Measurements from ENCODE around the gene COL5A1. TPM values are rescaled to one million over a fixed set of nuclear protein-coding genes. Genes with fewer than 3 reads are reported as not detected.

Gene COL5A1
- total RNA-seq, 2 donors from 2014 or later = 127 to 129 TPM

DNA sequence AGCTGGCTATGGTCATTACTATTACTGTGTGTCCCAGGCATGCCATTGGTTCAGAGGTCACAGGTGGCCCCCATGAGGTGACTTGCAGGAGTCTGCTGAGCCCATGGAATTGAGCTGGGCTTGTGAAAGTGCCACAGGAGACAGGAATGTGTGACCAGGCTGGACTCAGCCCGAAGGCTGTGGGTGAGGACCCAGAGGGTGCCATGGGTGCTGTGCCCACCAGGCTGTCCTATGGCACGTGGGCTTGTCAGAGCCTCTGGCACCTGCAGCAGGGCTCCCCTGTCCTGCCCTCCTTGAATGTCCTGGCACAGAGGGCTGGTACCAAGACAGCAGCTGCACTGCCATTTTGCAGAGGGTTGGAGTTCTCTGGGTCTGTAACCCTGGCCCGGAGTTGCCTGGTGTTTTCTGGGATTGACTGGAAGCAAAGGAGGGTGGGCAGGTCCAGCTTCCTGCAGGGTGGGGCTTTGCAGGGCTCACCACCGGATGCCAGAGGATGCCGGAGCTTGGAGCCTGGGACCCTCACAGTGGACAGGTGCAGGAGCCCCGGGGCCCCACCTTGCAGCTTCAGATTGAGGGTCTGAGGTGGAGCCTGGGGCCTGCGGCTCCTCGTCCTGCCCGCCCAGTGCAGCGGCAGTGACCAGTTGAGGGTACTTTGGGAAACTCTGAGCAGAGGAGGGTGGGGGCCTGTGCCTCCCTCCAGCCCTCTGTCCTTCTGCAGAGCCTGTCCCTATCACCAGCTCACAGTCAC is 14.2 kb downstream of the COL5A1 start:
- no peak for ATAC-seq (ENCODE audit: insufficient number of reproducible peaks, low FRiP score, low read depth)
- H3K27ac ChIP-seq = no peak overlapping the region
- H3K4me1 ChIP-seq (ENCODE audit: control insufficient read depth in 1 of 2, low read depth in 2 of 2) = peaks cover 35 to 79% of the 10 kb centered on the region in 2 donors

DNA sequence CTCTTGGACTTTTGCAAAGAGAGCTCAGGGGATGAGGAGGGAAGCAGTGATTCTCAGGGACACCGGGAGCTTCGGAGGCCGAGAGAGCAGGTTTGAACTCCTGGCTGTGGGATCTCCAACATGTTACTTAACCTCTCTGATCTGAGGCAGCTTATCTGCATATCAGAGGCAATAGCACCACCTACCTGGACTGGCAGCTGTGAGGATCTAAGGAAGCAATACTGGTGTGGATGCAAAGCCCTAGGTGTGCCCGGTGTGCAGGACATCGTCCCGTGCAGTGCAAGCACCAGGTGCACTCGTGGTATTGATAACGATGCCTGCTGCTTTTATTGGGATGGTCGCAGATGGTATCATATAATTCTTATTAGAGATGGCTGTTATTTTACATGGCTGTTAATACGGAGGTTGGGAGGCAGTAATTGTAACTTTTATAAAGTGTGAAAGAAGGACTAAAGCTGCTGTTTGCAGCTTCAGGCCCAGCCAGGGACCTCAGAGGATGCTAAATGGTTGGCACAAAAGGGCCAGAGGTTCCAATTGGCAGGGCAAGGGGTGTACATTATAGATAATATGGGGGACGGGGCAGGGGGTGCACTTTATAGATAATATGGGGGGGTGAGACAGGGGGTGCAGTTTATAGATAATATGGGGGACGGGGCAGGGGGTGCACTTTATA is 14.9 kb downstream of the COL5A1 start:
- no peaks in the 10 kb centered on the region for H3K27me3 ChIP-seq (replicated peaks; ENCODE audit: insufficient read depth)
- H3K4me1 ChIP-seq (ENCODE audit: control insufficient read depth in 1 of 2, low read depth in 2 of 2) = peaks cover 42 to 79% of the 10 kb centered on the region in 2 donors
- no peaks in the 10 kb centered on the region for H3K9me3 ChIP-seq
- no peak for ATAC-seq (ENCODE audit: insufficient number of reproducible peaks, low FRiP score, low read depth)
- H3K36me3 ChIP-seq = no peaks in the 10 kb centered on the region
- H3K4me3 ChIP-seq = no peak overlapping the region
- no peak for DNase-seq (ENCODE audit: low spot score)
- no peak overlapping the region for H3K27ac ChIP-seq
- no peak for TF ChIP-seq CTCF (IDR thresholded peaks at IDR 0.05)

More for the DNA sequence above, 14.2 kb downstream of the COL5A1 start:
- no peak for TF ChIP-seq CTCF (IDR thresholded peaks at IDR 0.05)
- DNase-seq (ENCODE audit: low spot score) = no peak
- no peaks in the 10 kb centered on the region for H3K27me3 ChIP-seq (replicated peaks; ENCODE audit: insufficient read depth)
- no peak overlapping the region for H3K4me3 ChIP-seq
- no peaks in the 10 kb centered on the region for H3K36me3 ChIP-seq
- H3K9me3 ChIP-seq = no peaks in the 10 kb centered on the region

DNA sequence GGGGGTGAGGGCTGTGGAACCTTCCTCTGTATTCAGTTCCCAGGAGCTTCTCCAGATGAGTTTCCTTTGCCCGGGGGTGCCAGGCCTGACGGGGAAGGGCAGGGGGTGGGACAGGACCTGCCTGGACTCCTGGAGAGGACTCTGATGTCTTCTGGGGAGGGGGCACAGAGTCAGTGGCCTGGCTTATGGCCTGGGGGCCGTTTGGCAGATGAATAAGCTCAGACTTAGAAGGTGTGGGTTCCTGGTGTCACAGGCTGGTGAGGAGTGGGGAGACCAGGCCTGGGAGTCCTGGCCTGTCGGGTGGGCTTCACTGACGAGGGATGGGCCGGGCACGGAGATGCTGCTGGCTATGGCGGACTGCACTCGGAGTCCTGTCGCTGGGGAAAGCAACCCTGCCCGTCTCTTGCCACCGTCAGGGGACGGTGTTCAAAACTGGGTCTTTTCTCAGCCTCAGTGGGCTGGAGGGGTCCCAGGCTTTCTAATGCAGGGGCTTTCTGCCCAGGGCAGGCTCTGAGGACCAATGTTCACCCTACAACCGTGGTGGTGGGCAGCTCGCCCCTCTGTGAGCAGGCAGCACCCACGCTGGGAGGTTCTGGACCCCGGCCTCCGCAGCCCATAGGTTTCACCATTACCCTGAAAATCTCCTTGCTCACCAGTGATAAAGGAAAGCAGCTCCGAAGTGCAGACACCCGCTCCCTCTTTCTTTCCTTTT is 16.2 kb downstream of the COL5A1 start:
- Histone ChIP-seq H3K9me3 (no peaks in the 10 kb centered on the region), H3K4me3 (no peak overlapping the region), H3K4me1 (ENCODE audit: control insufficient read depth in 1 of 2, low read depth in 2 of 2) (peaks cover 45 to 80% of the 10 kb centered on the region in 2 donors), H3K36me3 (no peaks in the 10 kb centered on the region), H3K27ac (peak overlapping the region; percentile 83 to 88), H3K27me3 (replicated peaks; ENCODE audit: insufficient read depth) (no peaks in the 10 kb centered on the region)
- TF ChIP-seq CTCF (IDR thresholded peaks at IDR 0.05) = no peak
- DNase-seq (ENCODE audit: low spot score) (no peak), ATAC-seq (ENCODE audit: insufficient number of reproducible peaks, low FRiP score, low read depth) (no peak)

DNA sequence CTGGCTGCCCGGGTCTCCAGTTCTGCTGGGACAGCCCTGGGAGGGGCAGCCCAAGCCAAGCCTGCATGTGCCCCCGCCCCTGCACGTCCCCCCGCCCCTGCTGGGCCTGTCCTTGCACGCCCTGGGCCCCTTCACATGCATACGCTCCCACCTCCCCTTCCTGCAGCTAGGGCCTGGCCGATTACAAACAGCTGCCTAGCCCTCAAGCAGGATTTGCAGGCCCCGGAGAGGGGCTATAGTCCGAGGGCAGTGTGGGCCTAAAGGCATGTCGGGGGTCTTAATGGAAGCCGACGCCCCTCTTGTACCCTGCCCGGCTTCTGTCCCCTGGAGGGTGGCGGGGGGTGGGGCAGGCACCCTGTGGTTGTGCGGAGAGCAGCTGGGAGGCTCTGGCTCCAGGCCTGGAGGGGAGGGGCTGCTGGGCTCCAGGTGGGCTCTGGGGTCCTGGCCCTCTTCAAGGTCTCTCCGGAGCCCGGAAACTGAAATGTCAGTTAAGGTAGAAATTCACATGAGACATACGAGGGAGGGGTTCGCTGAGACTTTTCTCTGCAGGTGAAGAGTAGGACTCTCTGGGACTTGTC is 16.9 kb downstream of the COL5A1 start:
- TF ChIP-seq CTCF (IDR thresholded peaks at IDR 0.05) = no peak
- DNase-seq (ENCODE audit: low spot score) = no peak
- peaks cover 45 to 80% of the 10 kb centered on the region in 2 donors for H3K4me1 ChIP-seq (ENCODE audit: control insufficient read depth in 1 of 2, low read depth in 2 of 2)
- H3K36me3 ChIP-seq = no peaks in the 10 kb centered on the region
- no peaks in the 10 kb centered on the region for H3K27me3 ChIP-seq (replicated peaks; ENCODE audit: insufficient read depth)
- no peak overlapping the region for H3K4me3 ChIP-seq
- H3K27ac ChIP-seq = peak overlapping the region; percentile 83 to 88
- ATAC-seq (ENCODE audit: insufficient number of reproducible peaks, low FRiP score, low read depth) = no peak
- H3K9me3 ChIP-seq = no peaks in the 10 kb centered on the region
